HCT116 (cell line): ENCODE data around the gene CHST5. TPM values are rescaled to one million over a fixed set of nuclear protein-coding genes. Genes with fewer than 3 reads are reported as not detected.

Experiments used
- ATAC-seq: fragments of 200-7000 bp; cut with Tn5 transposase; 2 replicates; pipeline ENCODE4 v1.9.1; 2020; ENCODE audit warnings: mild to moderate bottlenecking, moderate library complexity
- BruUV-seq: library from RNA; stranded (reverse); fragments of 400-500 nt; replicated peaks from 2 replicates; lab custom pipeline; 2021; lab: Mats Ljungman, UMichigan
- CTCF ChIA-PET: fragments of 300-600 bp; sonication (Branson Sonifier 250); formaldehyde crosslinking; loops from one replicate; lab custom pipeline; 2021; ENCODE audit warnings: antibody characterized with exemption; lab: Charles Lee
- POLR2A ChIA-PET: fragments of 300-600, 350-600 bp; sonication (Branson Sonifier 250); formaldehyde crosslinking; loops from one replicate; lab custom pipeline; 2021; ENCODE audit warnings: antibody characterized with exemption; lab: Charles Lee
- RAD21 ChIA-PET, 2 experiments: fragments of 300-600 bp; sonication (Branson Sonifier 250); formaldehyde crosslinking; loops; one replicate each; lab custom pipeline; 2023; ENCODE audit warnings: low total read pairs in 2 of 2; ENCODE audit not compliant: uncharacterized antibody in 2 of 2, unreplicated experiment in 2 of 2, low non-redundant PET in 1 of 2; lab: Charles Lee
- DNase-seq: peaks from one replicate; pipeline ENCODE4 v3.0.0-alpha.2; 2010; ENCODE audit warnings: low read depth, low spot score
- H2AFZ ChIP-seq: fragments of 200-600 bp; shearing (Covaris generic), sonication (generic); 2 replicates; pipeline ENCODE4 v1.6.1; 2017; ENCODE audit warnings: low read depth, mixed run types, mixed read lengths, antibody characterized with exemption, low read length; ENCODE audit not compliant: poor library complexity, severe bottlenecking
- H3K27ac ChIP-seq: 2 replicates; pipeline ENCODE4 v1.5.1; 2012; ENCODE audit warnings: low read depth, low read length
- H3K27me3 ChIP-seq: fragments of 200-600 bp; sonication (generic); 2 replicates; pipeline ENCODE4 v1.6.1; 2016; ENCODE audit warnings: mixed run types, low read length, mixed read lengths; ENCODE audit not compliant: insufficient read depth
- H3K36me3 ChIP-seq, 2 experiments: fragments of 200-500 bp in 1 of 2; fragments of 200-600 bp in 1 of 2; sonication (Bioruptor generic) in 1 of 2; sonication (generic) in 1 of 2; 2 replicates each; pipeline versions ENCODE4 v1.5.1 to v1.6.1; 2014 to 2016; ENCODE audit warnings: low read length in 2 of 2, inconsistent platforms in 1 of 2, mixed read lengths in 1 of 2, mixed run types in 1 of 2; ENCODE audit not compliant: insufficient read depth in 2 of 2, control insufficient read depth in 1 of 2
- H3K4me1 ChIP-seq, 2 experiments: fragments of 200-600 bp in 1 of 2; sonication (generic) in 1 of 2; 2 replicates each; pipeline versions ENCODE4 v1.5.1 to v1.6.1; 2012 to 2017; ENCODE audit warnings: low read length in 2 of 2, inconsistent platforms in 1 of 2, mild to moderate bottlenecking in 1 of 2, mixed read lengths in 1 of 2, mixed run types in 1 of 2, moderate library complexity in 1 of 2; ENCODE audit not compliant: insufficient read depth in 2 of 2, control insufficient read depth in 1 of 2
- H3K4me2 ChIP-seq: fragments of 200-600 bp; sonication (generic); 2 replicates; pipeline ENCODE4 v1.6.1; 2017; ENCODE audit warnings: mixed run types, low read length, mixed read lengths
- H3K4me3 ChIP-seq, 2 experiments: fragments of 200-600 bp in 1 of 2; sonication (generic) in 1 of 2; replicated peaks in 1 of 2; 2 replicates each; pipeline ENCODE4 v1.5.1; 2011 to 2016; ENCODE audit warnings: low read length in 2 of 2, control low read depth in 1 of 2, low read depth in 1 of 2, mild to moderate bottlenecking in 1 of 2, mixed read lengths in 1 of 2, mixed run types in 1 of 2
- H3K79me2 ChIP-seq: fragments of 200-600 bp; sonication (generic); 2 replicates; pipeline ENCODE4 v1.6.1; 2017; ENCODE audit warnings: mild to moderate bottlenecking, mixed run types, low read length, moderate library complexity, mixed read lengths; ENCODE audit not compliant: insufficient read depth
- H3K9ac ChIP-seq: fragments of 200-600 bp; sonication (generic); 2 replicates; pipeline ENCODE4 v1.6.1; 2016; ENCODE audit warnings: low read length, mixed read lengths
- H3K9me2 ChIP-seq: fragments of 200-600 bp; sonication (generic), shearing (Covaris generic); 2 replicates; pipeline ENCODE4 v1.6.1; 2017; ENCODE audit warnings: mixed run types, mild to moderate bottlenecking, moderate library complexity; ENCODE audit not compliant: insufficient read depth
- H3K9me3 ChIP-seq, 2 experiments: fragments of 200-500 bp in 1 of 2; fragments of 200-600 bp in 1 of 2; sonication (Bioruptor generic) in 1 of 2; sonication (generic) in 1 of 2; 2 replicates each; pipeline ENCODE4 v1.6.1; 2014 to 2017; ENCODE audit warnings: low read length in 2 of 2, mixed read lengths in 2 of 2, inconsistent platforms in 1 of 2, low read depth in 1 of 2, mild to moderate bottlenecking in 1 of 2, mixed run types in 1 of 2, moderate library complexity in 1 of 2; ENCODE audit not compliant: control insufficient read depth in 1 of 2, insufficient read depth in 1 of 2
- H4K20me1 ChIP-seq: fragments of 200-600 bp; sonication (generic), shearing (Covaris generic); 2 replicates; pipeline ENCODE4 v1.6.1; 2017; ENCODE audit warnings: mixed run types, mild to moderate bottlenecking, moderate library complexity; ENCODE audit not compliant: insufficient read depth
- ATF3 ChIP-seq: IDR thresholded peaks from 2 replicates; pipeline ENCODE4 v1.6.1; 2012
- CBX3 ChIP-seq: IDR thresholded peaks from 2 replicates; pipeline ENCODE4 v1.6.1; 2012; ENCODE audit warnings: low read depth
- EZH2 ChIP-seq: fragments of 200-600 bp; sonication (generic); IDR thresholded peaks from 2 replicates; pipeline ENCODE4 v1.6.1; 2017; ENCODE audit warnings: antibody characterized with exemption, mixed run types
- EZH2phosphoT487 ChIP-seq: fragments of 200-600 bp; IDR thresholded peaks from 2 replicates; pipeline ENCODE4 v1.6.1; 2018; ENCODE audit warnings: antibody characterized with exemption, borderline replicate concordance
- JUND ChIP-seq: IDR thresholded peaks from 2 replicates; pipeline ENCODE4 v1.6.1; 2012
- POLR2A ChIP-seq: IDR thresholded peaks from 2 replicates; pipeline ENCODE4 v1.7.0; 2011; ENCODE audit warnings: borderline replicate concordance; ENCODE audit not compliant: insufficient read depth, insufficient read length; ENCODE audit errors: extremely low read depth
- SP1 ChIP-seq: IDR thresholded peaks from 2 replicates; pipeline ENCODE4 v1.6.1; 2012; ENCODE audit warnings: low read depth
- SRF ChIP-seq: IDR thresholded peaks from 2 replicates; pipeline ENCODE4 v1.6.1; 2012; ENCODE audit warnings: low read depth
- TCF7L2 ChIP-seq: IDR thresholded peaks from 2 replicates; pipeline ENCODE4 v1.7.0; 2011; ENCODE audit warnings: borderline replicate concordance, inconsistent platforms; ENCODE audit not compliant: insufficient read depth, insufficient read length; ENCODE audit errors: extremely low read depth
- YY1 ChIP-seq: IDR thresholded peaks from 2 replicates; pipeline ENCODE4 v1.6.1; 2011; ENCODE audit warnings: low read length, low read depth, moderate library complexity, mild to moderate bottlenecking; ENCODE audit not compliant: insufficient replicate concordance; ENCODE audit errors: extremely low read depth
- ZFX ChIP-seq: fragments of 450-650 bp; IDR thresholded peaks from 2 replicates; pipeline ENCODE4 v1.6.1; 2017
- intact Hi-C: fragments of 100-400 bp; cut with micrococcal nuclease; formaldehyde crosslinking; loops from 2 replicates; pipeline ENCODE4 v1.10.0; 2022
- total RNA-seq: library from RNA; stranded (reverse); gene quantifications from one replicate; pipeline ENCODE4 v1.2.1, GENCODE V29; 2021; ENCODE audit not compliant: unreplicated experiment

The CHST5 gene
- total RNA-seq, 1 experiment from 2014 or later: 0.32 TPM

- Histone ChIP-seq H3K4me2 (no peak overlapping the region), H3K36me3 (no peaks in the 10 kb centered on the region), H3K9ac (no peak overlapping the region), H3K27ac (no peak overlapping the region), H2AFZ (no peak overlapping the region), H3K9me2 (no peaks in the 10 kb centered on the region), H3K79me2 (no peaks in the 10 kb centered on the region), H3K9me3 (no peaks in the 10 kb centered on the region), H3K4me3 (no peak overlapping the region), H4K20me1 (no peaks in the 10 kb centered on the region), H3K4me1 (no peaks in the 10 kb centered on the region), H3K27me3 (no peaks in the 10 kb centered on the region)
- DNase-seq (no peak), ATAC-seq (no peak)
- no peak for TF ChIP-seq EZH2phosphoT487
- TF ChIP-seq CBX3: no peak
- TF ChIP-seq YY1: no peak
- no peak for TF ChIP-seq TCF7L2
- ChIA-PET POLR2A (no interaction called here), RAD21 (no interaction called here), CTCF (no interaction called here)
- BruUV-seq: no TSS peak
- intact Hi-C loops: no loop called here
Measured at GRCh38 chr16:75529056-75529905, 6.6 kb downstream of the CHST5 start.

- POLR2A ChIA-PET: interaction anchor here (0.8 kb wide), 1 partner anchor 10 kb away, joined by 3 read pairs; no protein-coding TSS in a partner anchor
Measured at GRCh38 chr16:75527825-75528299, 8.0 kb downstream of the CHST5 start.

More at GRCh38 chr16:75527825-75528299, 8.0 kb downstream of the CHST5 start:
- intact Hi-C loops: no loop called here
- no peak for TF ChIP-seq SP1
- TF ChIP-seq YY1: no peak
- no peak for TF ChIP-seq ATF3
- TF ChIP-seq EZH2: no peak
- no peak for TF ChIP-seq JUND
- TF ChIP-seq TCF7L2: no peak
- TF ChIP-seq ZFX: no peak
- TF ChIP-seq SRF: no peak
- TF ChIP-seq POLR2A: no peak
- TF ChIP-seq EZH2phosphoT487: no peak
- Histone ChIP-seq H3K4me1 (no peaks in the 10 kb centered on the region), H3K4me3 (no peak overlapping the region), H2AFZ (no peak overlapping the region), H3K4me2 (no peak overlapping the region), H3K27me3 (no peaks in the 10 kb centered on the region), H3K27ac (no peak overlapping the region), H3K9me2 (no peaks in the 10 kb centered on the region), H3K9me3 (no peaks in the 10 kb centered on the region), H3K79me2 (no peaks in the 10 kb centered on the region), H4K20me1 (no peaks in the 10 kb centered on the region), H3K36me3 (no peaks in the 10 kb centered on the region), H3K9ac (no peak overlapping the region)
- DNase-seq (no peak), ATAC-seq (no peak)
- ChIA-PET RAD21 (no interaction called here), CTCF (no interaction called here)
- BruUV-seq: no TSS peak
